HG02885 (cell line): ENCODE data around the gene MGAT4A.

Source experiments
- ATAC-seq: cut with Tn5 transposase; IDR thresholded peaks from one replicate; pipeline ENCODE4 v1.9.1; 2021; ENCODE audit warnings: mild to moderate bottlenecking; ENCODE audit not compliant: unreplicated experiment, poor library complexity

The MGAT4A gene

GRCh38 chr2:98582523-98582922, 148.4 kb downstream of the MGAT4A start:
- ATAC-seq: no peak

GRCh38 chr2:98580656-98581284, 150.2 kb downstream of the MGAT4A start:
- ATAC-seq: no peak

- no peak for ATAC-seq
Measured at GRCh38 chr2:98579926-98580325, 151.0 kb downstream of the MGAT4A start.

- no peak for ATAC-seq
Measured at GRCh38 chr2:98578231-98578630, 152.7 kb downstream of the MGAT4A start.

GRCh38 chr2:98577313-98577712, 153.6 kb downstream of the MGAT4A start:
- ATAC-seq: no peak

- no peak for ATAC-seq
Measured at GRCh38 chr2:98576666-98577312, 154.1 kb downstream of the MGAT4A start.

- ATAC-seq: no peak
Measured at GRCh38 chr2:98573426-98573825, 157.5 kb downstream of the MGAT4A start.

- no peak for ATAC-seq
Measured at GRCh38 chr2:98572676-98573075, 158.3 kb downstream of the MGAT4A start.

- ATAC-seq: no peak
Measured at GRCh38 chr2:98572211-98572610, 158.7 kb downstream of the MGAT4A start.

- ATAC-seq: no peak
Measured at GRCh38 chr2:98571796-98572195, 159.1 kb downstream of the MGAT4A start.

- no peak for ATAC-seq
Measured at GRCh38 chr2:98571121-98571701, 159.7 kb downstream of the MGAT4A start.

GRCh38 chr2:98570356-98570755, 160.6 kb downstream of the MGAT4A start:
- ATAC-seq: no peak

- no peak for ATAC-seq
Measured at GRCh38 chr2:98569915-98570314, 161.0 kb downstream of the MGAT4A start.

- peak; percentile 68 for ATAC-seq
Measured at GRCh38 chr2:98569197-98569793, 161.6 kb downstream of the MGAT4A start.
